GM11168 (cell line): Measurements from ENCODE around the gene MBTPS1.
"Not testable (repeated sequence)": the region's sequence is repeated elsewhere in the genome, so short reads cannot be mapped to it uniquely, and the experiment has no call there.

Experiments used
- in situ Hi-C: fragments of 300-500 bp; cut with MboI; formaldehyde crosslinking; loops from one replicate; pipeline ENCODE4 v1.12.0; 2022; ENCODE audit warnings: low sequenced_read_pairs; ENCODE audit not compliant: unreplicated experiment

MBTPS1 gene

GRCh38 chr16:84137769-84138357 lies 21.1 kb upstream of the MBTPS1 start:
- in situ Hi-C loops = no loop called here

- in situ Hi-C loops = no loop called here
Observed at GRCh38 chr16:84137287-84137686, 20.5 kb upstream of the MBTPS1 start.

- in situ Hi-C loops = no loop called here
Observed at GRCh38 chr16:84136331-84137125, 19.8 kb upstream of the MBTPS1 start.

GRCh38 chr16:84132527-84133285 lies 16.0 kb upstream of the MBTPS1 start:
- in situ Hi-C loops = no loop called here

GRCh38 chr16:84131117-84131516 lies 14.4 kb upstream of the MBTPS1 start:
- in situ Hi-C loops = no loop called here

- in situ Hi-C loops = no loop called here
Observed at GRCh38 chr16:84124257-84125073, 7.7 kb upstream of the MBTPS1 start.

- in situ Hi-C loops = no loop called here
Observed at GRCh38 chr16:84121007-84121406, 4.3 kb upstream of the MBTPS1 start.

- in situ Hi-C loops = no loop called here
Observed at GRCh38 chr16:84120023-84120422, 3.3 kb upstream of the MBTPS1 start.

- in situ Hi-C loops = no loop called here
Observed at GRCh38 chr16:84119368-84119767, 2.6 kb upstream of the MBTPS1 start.

- in situ Hi-C loops = not testable (repeated sequence)
Observed at GRCh38 chr16:84118315-84118714, 1.6 kb upstream of the MBTPS1 start.

GRCh38 chr16:84117494-84117843 lies 727 bp upstream of the MBTPS1 start:
- in situ Hi-C loops = no loop called here

- in situ Hi-C loops = no loop called here
Observed at GRCh38 chr16:84115919-84116719, 623 bp downstream of the MBTPS1 start.

GRCh38 chr16:84111949-84112348 lies 4.8 kb downstream of the MBTPS1 start:
- in situ Hi-C loops = not testable (repeated sequence)

- in situ Hi-C loops = no loop called here
Observed at GRCh38 chr16:84111525-84111924, 5.2 kb downstream of the MBTPS1 start.

GRCh38 chr16:84110527-84110926 lies 6.2 kb downstream of the MBTPS1 start:
- in situ Hi-C loops = no loop called here

- in situ Hi-C loops = no loop called here
Observed at GRCh38 chr16:84109598-84110335, 7.0 kb downstream of the MBTPS1 start.

GRCh38 chr16:84107921-84108320 lies 8.8 kb downstream of the MBTPS1 start:
- in situ Hi-C loops = no loop called here

GRCh38 chr16:84105948-84106740 lies 10.6 kb downstream of the MBTPS1 start:
- in situ Hi-C loops = no loop called here
